ENCODE measurements around the gene GNG7.

- TF ChIP-seq POLR2A (IDR thresholded peaks at IDR 0.05; ENCODE audit: low read depth, low read length) = no peak
- TF ChIP-seq PAX5 (IDR thresholded peaks at IDR 0.05; ENCODE audit: insufficient read depth, low read length, severe bottlenecking) = no peak
Measured at GRCh38 chr19:2690856-2691255, 11.6 kb downstream of the GNG7 start.

Measured in GM12891 (cell line).